ENCODE measurements around the gene SCN2A. TPM values are rescaled to one million over a fixed set of nuclear protein-coding genes. Genes with fewer than 3 reads are reported as not detected.

Gene SCN2A
- polyA plus RNA-seq, 1 donor (not counting 4 experiments of a cell fraction or from before 2014, with no cell fraction given) = 1.0 TPM

- no peak overlapping the region for H3K4me3 ChIP-seq (ENCODE audit: control insufficient read depth in 2 of 3, extremely low read depth in 1 of 3, insufficient read depth in 2 of 3, low read depth in 1 of 3, low read length in 3 of 3)
- H3K27ac ChIP-seq (ENCODE audit: control insufficient read depth, insufficient read depth, low read length) = no peak overlapping the region
- H3K9me1 ChIP-seq (ENCODE audit: control insufficient read depth, extremely low read depth, insufficient read depth, low read length) = no peaks in the 10 kb centered on the region
- no peak for FAIRE-seq
- DNase-seq (ENCODE audit: low read depth, low spot score) = no peak
- TF ChIP-seq EZH2 (IDR thresholded peaks at IDR 0.05; ENCODE audit: low read length) = no peak
- no peak for TF ChIP-seq CTCF (optimal IDR thresholded peaks at IDR 0.05 in 1 of 3, IDR thresholded peaks at IDR 0.05 in 1 of 3, conservative IDR thresholded peaks at IDR 0.05 in 1 of 3; ENCODE audit: extremely low read depth in 1 of 3, insufficient read depth in 2 of 3, low read length in 3 of 3)
- no peak overlapping the region for H2AFZ ChIP-seq (ENCODE audit: control insufficient read depth, low read length)
- H3K9ac ChIP-seq (ENCODE audit: control insufficient read depth, extremely low read depth, insufficient read depth, low read length) = no peak overlapping the region
- no peaks in the 10 kb centered on the region for H4K20me1 ChIP-seq (ENCODE audit: control insufficient read depth, extremely low read depth, insufficient read depth, low read length)
- no peaks in the 10 kb centered on the region for H3K79me2 ChIP-seq (ENCODE audit: control insufficient read depth, insufficient read depth, low read length)
- dilution Hi-C loops (cut with MboI; ENCODE audit: extremely low pct_ligation_motif_present, low sequenced_read_pairs) = no loop called here
- no peaks in the 10 kb centered on the region for H3K36me3 ChIP-seq (ENCODE audit: control insufficient read depth in 2 of 2, extremely low read depth in 1 of 2, insufficient read depth in 2 of 2, low read length in 2 of 2)
- no peaks in the 10 kb centered on the region for H3K9me3 ChIP-seq (ENCODE audit: control insufficient read depth, low read depth, low read length)
- H3K4me2 ChIP-seq (ENCODE audit: control insufficient read depth, extremely low read depth, insufficient read depth, low read depth, low read length) = no peak overlapping the region
- no peaks in the 10 kb centered on the region for H3K27me3 ChIP-seq (ENCODE audit: control insufficient read depth, extremely low read depth, insufficient read depth, low read length)
- no peaks in the 10 kb centered on the region for H3K4me1 ChIP-seq (ENCODE audit: control insufficient read depth, extremely low read depth, insufficient read depth, low read length)
Observed at GRCh38 chr2:165274698-165275097, 35.5 kb downstream of the SCN2A start.

- Histone ChIP-seq H3K4me2 (ENCODE audit: control insufficient read depth, extremely low read depth, insufficient read depth, low read depth, low read length) (no peak overlapping the region), H3K4me1 (ENCODE audit: control insufficient read depth, extremely low read depth, insufficient read depth, low read length) (no peaks in the 10 kb centered on the region), H3K27ac (ENCODE audit: control insufficient read depth, insufficient read depth, low read length) (no peak overlapping the region), H3K4me3 (ENCODE audit: control insufficient read depth in 2 of 3, extremely low read depth in 1 of 3, insufficient read depth in 2 of 3, low read depth in 1 of 3, low read length in 3 of 3) (no peak overlapping the region), H3K27me3 (ENCODE audit: control insufficient read depth, extremely low read depth, insufficient read depth, low read length) (no peaks in the 10 kb centered on the region), H3K9ac (ENCODE audit: control insufficient read depth, extremely low read depth, insufficient read depth, low read length) (no peak overlapping the region), H3K79me2 (ENCODE audit: control insufficient read depth, insufficient read depth, low read length) (no peaks in the 10 kb centered on the region), H4K20me1 (ENCODE audit: control insufficient read depth, extremely low read depth, insufficient read depth, low read length) (no peaks in the 10 kb centered on the region), H3K9me1 (ENCODE audit: control insufficient read depth, extremely low read depth, insufficient read depth, low read length) (no peaks in the 10 kb centered on the region), H3K36me3 (ENCODE audit: control insufficient read depth in 2 of 2, extremely low read depth in 1 of 2, insufficient read depth in 2 of 2, low read length in 2 of 2) (no peaks in the 10 kb centered on the region), H3K9me3 (ENCODE audit: control insufficient read depth, low read depth, low read length) (no peaks in the 10 kb centered on the region), H2AFZ (ENCODE audit: control insufficient read depth, low read length) (no peak overlapping the region)
- FAIRE-seq (no peak), DNase-seq (ENCODE audit: low read depth, low spot score) (no peak)
- dilution Hi-C loops (cut with MboI; ENCODE audit: extremely low pct_ligation_motif_present, low sequenced_read_pairs) = no loop called here
- TF ChIP-seq CTCF (optimal IDR thresholded peaks at IDR 0.05 in 1 of 3, IDR thresholded peaks at IDR 0.05 in 1 of 3, conservative IDR thresholded peaks at IDR 0.05 in 1 of 3; ENCODE audit: extremely low read depth in 1 of 3, insufficient read depth in 2 of 3, low read length in 3 of 3) (no peak), EZH2 (IDR thresholded peaks at IDR 0.05; ENCODE audit: low read length) (no peak)
Observed at GRCh38 chr2:165275932-165276331, 36.7 kb downstream of the SCN2A start.

Measured in keratinocyte (primary cell).